Measurements from ENCODE around the gene ATG16L1. TPM values are rescaled to one million over a fixed set of nuclear protein-coding genes. Genes with fewer than 3 reads are reported as not detected.

Gene ATG16L1
- total RNA-seq, 1 donor from 2014 or later: 26.6 TPM

- no peak for TF ChIP-seq CTCF (IDR thresholded peaks at IDR 0.05)
These were observed 62.9 kb downstream of the ATG16L1 start for GRCh38 chr2:233314180-233314925.

GRCh38 chr2:233317196-233317943 is 65.9 kb downstream of the ATG16L1 start:
- TF ChIP-seq CTCF (IDR thresholded peaks at IDR 0.05): no peak
- intact Hi-C loops (cut with DNase I): no loop called here
- no peaks in the 10 kb centered on the region for H3K36me3 ChIP-seq
- no peak overlapping the region for H3K27ac ChIP-seq
- no peak overlapping the region for H3K4me3 ChIP-seq
- no peaks in the 10 kb centered on the region for H3K4me1 ChIP-seq
- ATAC-seq (no peak), DNase-seq (no peak)
- no peaks in the 10 kb centered on the region for H3K9me3 ChIP-seq
- H3K27me3 ChIP-seq: no peaks in the 10 kb centered on the region

More at GRCh38 chr2:233314180-233314925, 62.9 kb downstream of the ATG16L1 start:
- intact Hi-C loops (cut with DNase I): no loop called here
- no peak overlapping the region for H3K27ac ChIP-seq
- H3K27me3 ChIP-seq: no peaks in the 10 kb centered on the region
- no peaks in the 10 kb centered on the region for H3K36me3 ChIP-seq
- DNase-seq (no peak), ATAC-seq (no peak)
- H3K4me1 ChIP-seq: no peaks in the 10 kb centered on the region
- H3K9me3 ChIP-seq: no peaks in the 10 kb centered on the region
- no peak overlapping the region for H3K4me3 ChIP-seq

- Histone ChIP-seq H3K9me3 (no peaks in the 10 kb centered on the region), H3K4me1 (no peaks in the 10 kb centered on the region), H3K27ac (no peak overlapping the region), H3K27me3 (no peaks in the 10 kb centered on the region), H3K4me3 (no peak overlapping the region), H3K36me3 (no peaks in the 10 kb centered on the region)
- no peak for TF ChIP-seq CTCF (IDR thresholded peaks at IDR 0.05)
- ATAC-seq (no peak), DNase-seq (no peak)
- intact Hi-C loops (cut with DNase I): no loop called here
These were observed 67.8 kb downstream of the ATG16L1 start for GRCh38 chr2:233319256-233319655.

GRCh38 chr2:233320470-233320869 is 69.0 kb downstream of the ATG16L1 start:
- ATAC-seq (no peak), DNase-seq (no peak)
- Histone ChIP-seq H3K4me3 (no peak overlapping the region), H3K4me1 (no peaks in the 10 kb centered on the region), H3K9me3 (no peaks in the 10 kb centered on the region), H3K36me3 (no peaks in the 10 kb centered on the region), H3K27me3 (no peaks in the 10 kb centered on the region), H3K27ac (no peak overlapping the region)
- intact Hi-C loops (cut with DNase I): no loop called here
- no peak for TF ChIP-seq CTCF (IDR thresholded peaks at IDR 0.05)

GRCh38 chr2:233321166-233321565 is 69.7 kb downstream of the ATG16L1 start:
- Histone ChIP-seq H3K4me3 (no peak overlapping the region), H3K27ac (no peak overlapping the region), H3K36me3 (no peaks in the 10 kb centered on the region)

More at GRCh38 chr2:233321166-233321565, 69.7 kb downstream of the ATG16L1 start:
- no peak for TF ChIP-seq CTCF (IDR thresholded peaks at IDR 0.05)
- no peaks in the 10 kb centered on the region for H3K9me3 ChIP-seq
- no peak for DNase-seq
- no peaks in the 10 kb centered on the region for H3K27me3 ChIP-seq
- intact Hi-C loops (cut with DNase I): no loop called here
- no peaks in the 10 kb centered on the region for H3K4me1 ChIP-seq
- ATAC-seq: no peak
